ENCODE measurements around the gene CRIP2.

Gene CRIP2

GRCh38 chr14:105489542-105490266 is 15.1 kb downstream of the CRIP2 start:
- H3K9me3 Mint-ChIP-seq: no peaks in the 10 kb centered on the region
- peaks cover 22% of the 10 kb centered on the region for H3K27me3 Mint-ChIP-seq
- intact Hi-C loops (cut with micrococcal nuclease): loop anchor here (1.0 to 5.0 kb wide), 7 partner anchors 8 to 119 kb away; partner anchors contain the start of genes CRIP2 and TMEM121
- H3K36me3 Mint-ChIP-seq (ENCODE audit: low read depth): peaks cover 47% of the 10 kb centered on the region
- H3K4me3 Mint-ChIP-seq: peak overlapping the region; percentile 72
- H3K27ac Mint-ChIP-seq: peak overlapping the region; percentile 100
- peaks cover 55% of the 10 kb centered on the region for H3K4me1 Mint-ChIP-seq (ENCODE audit: low read depth)

- H3K27me3 Mint-ChIP-seq: peaks cover 17% of the 10 kb centered on the region
- H3K27ac Mint-ChIP-seq: peak overlapping the region; percentile 100
- H3K4me1 Mint-ChIP-seq (ENCODE audit: low read depth): peaks cover 51% of the 10 kb centered on the region
- intact Hi-C loops (cut with micrococcal nuclease): loop anchor here (1.0 to 5.0 kb wide), 7 partner anchors 9 to 120 kb away; partner anchors contain the start of genes CRIP2 and TMEM121
- peaks cover 51% of the 10 kb centered on the region for H3K36me3 Mint-ChIP-seq (ENCODE audit: low read depth)
- H3K4me3 Mint-ChIP-seq: peak overlapping the region; percentile 72
- no peaks in the 10 kb centered on the region for H3K9me3 Mint-ChIP-seq
These were observed 15.6 kb downstream of the CRIP2 start for GRCh38 chr14:105490267-105490571.

- Mint-ChIP-seq H3K36me3 (ENCODE audit: low read depth) (peaks cover 51% of the 10 kb centered on the region), H3K9me3 (no peaks in the 10 kb centered on the region), H3K4me1 (ENCODE audit: low read depth) (peaks cover 45% of the 10 kb centered on the region), H3K4me3 (peak within 1 kb of the TSS; percentile 72), H3K27ac (peak within 1 kb of the TSS; percentile 100), H3K27me3 (peaks cover 12% of the 10 kb centered on the region)
- intact Hi-C loops (cut with micrococcal nuclease): loop anchor here (1.0 to 5.0 kb wide), 7 partner anchors 9 to 120 kb away; partner anchors contain the start of genes CRIP2 and TMEM121
These were observed 16.1 kb downstream of the CRIP2 start, which contains the start of gene TEDC1 for GRCh38 chr14:105490572-105491365. Gene TEDC1, plus strand, starts transcription at chr14:105491246. Its CDS starts 130 bp downstream, at chr14:105491376.

DNA sequence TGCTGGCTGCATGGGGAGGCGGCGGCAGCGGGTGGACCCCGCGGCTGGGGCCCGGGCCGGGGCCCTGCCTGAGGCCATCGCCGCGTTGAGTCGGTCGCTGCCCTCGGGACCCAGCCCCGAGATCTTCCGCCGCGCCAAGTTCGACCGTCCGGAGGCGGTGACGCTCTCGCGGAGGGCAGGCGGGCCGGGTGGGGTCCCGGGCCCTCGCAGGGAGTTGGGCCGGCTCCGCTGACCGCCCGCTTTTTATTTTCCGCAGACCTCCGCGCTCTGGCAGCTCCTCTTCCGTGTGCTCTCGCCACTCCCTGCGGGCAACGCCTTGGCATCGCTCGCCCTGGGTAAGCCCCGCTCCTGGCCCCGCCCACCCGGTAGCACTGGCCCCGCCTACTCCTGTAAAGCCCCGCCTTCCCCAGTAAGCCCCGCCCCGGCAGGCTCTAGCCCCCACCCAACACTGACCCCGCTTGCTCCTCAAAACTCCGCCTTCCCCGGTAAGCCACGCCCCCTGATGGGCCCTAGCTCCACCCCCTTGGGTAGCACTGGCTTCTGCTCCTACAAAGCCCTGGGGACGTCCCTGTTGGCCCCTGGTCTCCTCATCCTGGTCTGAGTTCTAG is 16.8 kb downstream of the CRIP2 start:
- intact Hi-C loops (cut with micrococcal nuclease): loop anchor here (2.0 to 5.0 kb wide), 5 partner anchors 17 to 99 kb away; partner anchors contain the start of genes CRIP2 and TMEM121
- H3K9me3 Mint-ChIP-seq: no peaks in the 10 kb centered on the region
- H3K36me3 Mint-ChIP-seq (ENCODE audit: low read depth): peaks cover 56% of the 10 kb centered on the region
- H3K27me3 Mint-ChIP-seq: peaks cover 5% of the 10 kb centered on the region
- peak overlapping the region; percentile 72 for H3K4me3 Mint-ChIP-seq
- H3K27ac Mint-ChIP-seq: peak overlapping the region; percentile 100
- peaks cover 38% of the 10 kb centered on the region for H3K4me1 Mint-ChIP-seq (ENCODE audit: low read depth)

- H3K36me3 Mint-ChIP-seq (ENCODE audit: low read depth): peaks cover 62% of the 10 kb centered on the region
- peaks cover 33% of the 10 kb centered on the region for H3K4me1 Mint-ChIP-seq (ENCODE audit: low read depth)
- no peaks in the 10 kb centered on the region for H3K27me3 Mint-ChIP-seq
- H3K9me3 Mint-ChIP-seq: no peaks in the 10 kb centered on the region
- peak overlapping the region; percentile 72 for H3K4me3 Mint-ChIP-seq
- H3K27ac Mint-ChIP-seq: peak overlapping the region; percentile 100
- intact Hi-C loops (cut with micrococcal nuclease): loop anchor here (5.0 kb wide), 2 partner anchors 35 to 100 kb away; partner anchors contain the start of gene TMEM121
These were observed 17.7 kb downstream of the CRIP2 start for GRCh38 chr14:105492031-105492970.

GRCh38 chr14:105492971-105493871 is 18.6 kb downstream of the CRIP2 start:
- Mint-ChIP-seq H3K36me3 (ENCODE audit: low read depth) (peaks cover 62% of the 10 kb centered on the region), H3K27ac (no peak overlapping the region), H3K4me1 (ENCODE audit: low read depth) (peaks cover 24% of the 10 kb centered on the region), H3K9me3 (no peaks in the 10 kb centered on the region), H3K4me3 (no peak overlapping the region), H3K27me3 (no peaks in the 10 kb centered on the region)
- intact Hi-C loops (cut with micrococcal nuclease): loop anchor here (5.0 kb wide), 2 partner anchors 34 to 101 kb away; partner anchors contain the start of gene TMEM121

GRCh38 chr14:105493921-105494605 is 19.4 kb downstream of the CRIP2 start:
- intact Hi-C loops (cut with micrococcal nuclease): loop anchor here (5.0 kb wide), 2 partner anchors 33 to 102 kb away; partner anchors contain the start of gene TMEM121
- Mint-ChIP-seq H3K4me1 (ENCODE audit: low read depth) (peaks cover 16% of the 10 kb centered on the region), H3K4me3 (no peak overlapping the region), H3K36me3 (ENCODE audit: low read depth) (peaks cover 62% of the 10 kb centered on the region), H3K27ac (no peak overlapping the region), H3K9me3 (no peaks in the 10 kb centered on the region), H3K27me3 (no peaks in the 10 kb centered on the region)

DNA sequence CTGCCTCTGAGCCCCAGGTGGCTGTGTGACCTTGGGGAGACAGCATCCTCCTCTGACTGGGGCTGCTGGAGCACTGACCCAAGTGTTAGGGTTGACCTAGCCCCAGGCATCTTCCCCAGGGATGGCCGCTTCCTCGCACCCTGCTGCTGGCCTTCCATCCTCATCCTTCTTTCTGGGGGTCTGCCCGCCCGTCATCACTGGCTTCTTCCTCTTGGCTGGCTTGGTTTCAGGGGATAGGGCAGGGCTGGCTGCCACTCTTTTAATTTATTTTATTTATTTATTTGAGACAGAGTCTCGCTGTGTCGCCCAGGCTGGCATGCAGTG is 19.9 kb downstream of the CRIP2 start:
- no peaks in the 10 kb centered on the region for H3K9me3 Mint-ChIP-seq
- intact Hi-C loops (cut with micrococcal nuclease): loop anchor here (5.0 kb wide), 2 partner anchors 33 to 102 kb away; partner anchors contain the start of gene TMEM121
- no peak overlapping the region for H3K4me3 Mint-ChIP-seq
- H3K36me3 Mint-ChIP-seq (ENCODE audit: low read depth): peaks cover 58% of the 10 kb centered on the region
- H3K4me1 Mint-ChIP-seq (ENCODE audit: low read depth): peaks cover 11% of the 10 kb centered on the region
- no peak overlapping the region for H3K27ac Mint-ChIP-seq
- H3K27me3 Mint-ChIP-seq: no peaks in the 10 kb centered on the region

DNA sequence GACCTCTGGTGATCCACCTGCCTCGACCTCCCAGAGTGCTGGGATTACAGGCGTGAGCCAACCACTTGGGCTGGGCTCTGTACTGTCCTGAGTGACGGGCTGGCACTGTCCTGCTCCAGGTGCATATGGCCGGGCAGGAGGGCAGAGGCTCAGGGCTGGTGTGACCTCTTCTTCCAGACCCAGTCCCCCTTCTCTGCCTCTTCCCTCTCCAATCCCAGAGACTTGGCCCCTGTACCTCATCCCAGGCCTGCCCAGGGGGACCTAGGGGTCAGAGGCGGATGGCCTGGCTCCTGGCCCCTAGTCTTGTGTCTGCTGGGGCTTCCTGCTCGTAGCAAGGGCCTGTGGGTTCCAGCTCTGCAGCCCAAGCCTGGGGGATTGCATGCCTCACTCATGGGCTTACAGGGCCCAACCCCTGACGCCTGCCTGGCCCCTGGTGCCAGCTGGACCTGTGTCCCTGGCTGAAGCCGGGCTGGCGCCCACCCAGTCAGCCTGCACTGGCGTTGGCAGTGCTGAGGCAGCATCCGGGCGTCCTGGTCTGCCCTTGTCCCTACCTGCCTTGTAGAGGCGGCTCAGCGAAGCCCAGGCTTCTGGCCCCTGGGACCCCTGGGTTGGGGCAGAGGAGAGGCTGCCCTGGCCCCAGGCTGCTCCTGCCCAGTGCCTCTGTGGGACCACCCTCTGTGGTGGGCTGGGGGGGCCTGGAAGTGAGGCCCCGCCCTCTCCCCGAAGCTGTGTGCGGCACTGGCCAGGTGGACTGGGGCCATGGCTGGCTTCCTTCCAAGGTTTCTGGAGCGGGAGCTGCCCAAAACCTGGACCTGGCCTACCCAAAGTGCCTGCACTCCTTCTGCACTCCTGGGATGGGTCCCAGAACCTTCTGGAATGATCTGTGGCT is 20.7 kb downstream of the CRIP2 start:
- Mint-ChIP-seq H3K4me3 (no peak overlapping the region), H3K9me3 (no peaks in the 10 kb centered on the region), H3K27me3 (no peaks in the 10 kb centered on the region), H3K36me3 (ENCODE audit: low read depth) (peaks cover 57% of the 10 kb centered on the region), H3K4me1 (ENCODE audit: low read depth) (peaks cover 7% of the 10 kb centered on the region), H3K27ac (no peak overlapping the region)
- intact Hi-C loops (cut with micrococcal nuclease): no loop called here

DNA sequence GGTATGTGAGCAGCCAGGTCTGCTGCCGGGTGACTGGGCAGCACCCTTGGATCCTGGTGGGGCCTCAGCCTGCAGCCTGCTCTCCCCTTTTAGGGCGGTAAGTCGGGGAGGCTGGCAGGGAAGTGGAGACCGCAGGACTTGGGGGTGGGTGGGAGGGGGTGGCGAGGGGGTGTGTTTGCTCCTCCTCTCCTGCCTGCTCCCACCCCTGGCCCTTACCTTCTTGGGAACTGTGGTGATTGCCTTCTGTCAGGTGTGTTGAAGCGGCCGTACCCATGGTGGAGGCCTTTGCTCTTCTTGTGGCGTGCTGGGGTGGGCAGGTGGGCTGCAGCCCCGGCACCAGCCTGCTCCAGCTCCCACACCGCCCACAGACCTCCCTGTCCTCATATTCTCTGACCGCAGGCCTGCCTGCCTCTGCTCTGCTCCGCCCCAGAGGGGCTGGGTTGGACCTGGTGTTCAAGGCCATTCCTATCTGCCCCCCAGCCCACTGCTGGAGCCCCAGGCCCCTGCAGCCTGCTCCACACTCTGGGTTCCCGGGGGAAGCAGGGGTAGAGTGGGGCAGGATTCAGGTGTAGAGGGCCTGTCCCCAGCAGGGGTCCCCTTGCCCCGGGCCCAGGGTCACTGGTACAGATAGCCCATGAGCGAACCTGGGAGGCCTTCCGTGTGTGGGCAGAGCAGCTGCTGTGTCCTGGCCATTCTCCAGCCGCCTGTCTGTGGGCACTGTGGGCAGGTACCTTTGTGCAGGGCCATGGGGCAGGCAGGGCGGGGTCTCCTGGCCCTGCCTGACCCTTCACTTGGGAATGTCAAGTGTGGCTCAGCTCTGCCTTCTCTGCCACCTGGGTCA is 21.6 kb downstream of the CRIP2 start:
- Mint-ChIP-seq H3K4me1 (ENCODE audit: low read depth) (peaks cover 7% of the 10 kb centered on the region), H3K36me3 (ENCODE audit: low read depth) (peaks cover 57% of the 10 kb centered on the region), H3K27me3 (no peaks in the 10 kb centered on the region), H3K4me3 (no peak overlapping the region), H3K9me3 (no peaks in the 10 kb centered on the region), H3K27ac (no peak overlapping the region)
- intact Hi-C loops (cut with micrococcal nuclease): no loop called here

Data from dendritic cell treated with granulocyte-macrophage colony-stimulating factor and Interleukin-4, amounts not matched to agents 40 ng/mL and 50 ng/mL, for 4 days (primary cell).